Putamen (tissue), 1 donor: ENCODE results near the gene ASB13.

Source experiments
- DNase-seq: peaks from one replicate; pipeline ENCODE4 v3.0.0-alpha.2; 2016; ENCODE audit warnings: low spot score

Gene ASB13, protein sequence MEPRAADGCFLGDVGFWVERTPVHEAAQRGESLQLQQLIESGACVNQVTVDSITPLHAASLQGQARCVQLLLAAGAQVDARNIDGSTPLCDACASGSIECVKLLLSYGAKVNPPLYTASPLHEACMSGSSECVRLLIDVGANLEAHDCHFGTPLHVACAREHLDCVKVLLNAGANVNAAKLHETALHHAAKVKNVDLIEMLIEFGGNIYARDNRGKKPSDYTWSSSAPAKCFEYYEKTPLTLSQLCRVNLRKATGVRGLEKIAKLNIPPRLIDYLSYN

GRCh38 chr10:5666008-5666840, at the start of gene ASB13:
Gene ASB13, minus strand, starts transcription at chr10:5666595. Its CDS starts 44 bp downstream, at chr10:5666551.
- DNase-seq, result peak; percentile 68

DNA sequence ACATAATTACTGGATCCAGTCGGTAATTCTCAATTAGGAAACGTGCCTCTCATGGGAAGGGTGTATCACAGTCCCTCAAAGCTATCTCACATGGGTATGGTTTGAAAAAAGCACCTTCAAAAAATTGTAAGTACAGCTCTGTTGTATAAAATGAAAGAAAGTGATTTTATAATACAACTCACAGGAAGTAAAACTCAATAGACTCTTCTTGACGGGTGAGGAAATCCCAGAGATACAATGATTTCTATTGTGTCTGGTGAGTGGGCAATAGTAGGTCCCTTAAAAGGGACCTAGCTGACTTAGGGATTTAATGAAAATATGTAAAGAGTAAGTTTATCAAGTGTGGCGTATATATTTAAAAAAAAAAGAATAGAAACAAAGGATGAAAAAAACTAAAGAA, 45.2 kb upstream of the ASB13 start:
- DNase-seq, result no peak

GRCh38 chr10:5710859-5711258, 44.5 kb upstream of the ASB13 start:
- no peak for DNase-seq

DNA sequence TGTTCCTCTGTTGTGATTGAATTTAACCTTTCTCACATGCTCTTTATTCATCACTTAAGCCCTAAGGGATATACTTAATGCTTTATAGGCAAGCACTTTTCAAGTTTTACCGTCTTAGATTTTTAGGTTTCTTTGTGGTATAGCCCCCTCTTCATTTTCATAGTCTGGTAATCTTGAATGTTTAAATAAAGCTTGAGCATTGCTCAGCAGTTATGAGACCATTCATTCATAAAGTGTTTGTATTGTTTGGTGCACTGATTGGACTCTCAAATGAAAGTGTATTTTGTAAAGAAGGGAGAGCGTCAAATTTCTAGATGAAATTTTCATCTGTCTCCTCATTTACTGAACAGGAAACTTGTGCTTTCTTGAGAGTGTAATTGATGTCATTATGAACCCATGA, 43.5 kb upstream of the ASB13 start:
- no peak for DNase-seq

DNA sequence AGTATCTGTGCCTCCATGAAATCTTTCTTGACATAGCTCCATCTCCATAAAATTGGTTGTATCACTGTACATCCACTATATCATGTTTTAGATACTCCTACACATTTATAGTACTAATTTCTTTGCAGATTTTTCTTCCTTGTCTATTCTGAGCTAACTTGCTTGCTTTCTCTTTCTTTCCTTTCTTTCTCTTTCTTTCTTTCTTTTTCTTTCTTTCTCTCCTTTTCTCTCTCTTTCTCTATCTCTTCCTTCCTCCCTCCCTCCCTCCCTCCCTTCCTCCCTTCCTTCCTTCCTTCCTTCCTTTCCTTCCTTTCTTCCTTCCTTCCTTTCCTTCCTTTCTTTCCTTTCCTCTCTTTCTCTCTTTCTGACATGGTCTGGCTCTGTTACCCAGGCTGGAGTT, 42.0 kb upstream of the ASB13 start:
- no peak for DNase-seq

GRCh38 chr10:5698062-5698461, 31.7 kb upstream of the ASB13 start:
- DNase-seq, result no peak

GRCh38 chr10:5697342-5697741, 30.9 kb upstream of the ASB13 start:
- no peak for DNase-seq

DNA sequence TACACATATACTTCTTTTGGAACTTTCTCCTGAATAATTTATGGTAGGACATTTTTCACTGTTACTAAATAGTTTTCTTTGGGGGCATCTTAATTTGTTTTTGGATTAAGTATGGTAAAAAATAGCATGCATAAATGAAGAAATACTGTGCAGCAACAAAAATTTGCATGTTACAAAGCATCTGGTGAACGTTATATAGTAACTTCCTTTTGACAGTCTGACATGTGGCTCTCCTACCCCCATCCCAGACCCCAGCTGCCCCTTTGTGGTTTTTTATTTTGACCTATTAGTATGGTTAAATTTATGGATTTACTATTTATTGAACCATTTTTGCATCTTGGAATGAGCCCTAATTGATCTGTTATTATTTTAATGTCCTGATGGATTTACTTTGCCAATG, 28.2 kb upstream of the ASB13 start:
- no peak for DNase-seq

DNA sequence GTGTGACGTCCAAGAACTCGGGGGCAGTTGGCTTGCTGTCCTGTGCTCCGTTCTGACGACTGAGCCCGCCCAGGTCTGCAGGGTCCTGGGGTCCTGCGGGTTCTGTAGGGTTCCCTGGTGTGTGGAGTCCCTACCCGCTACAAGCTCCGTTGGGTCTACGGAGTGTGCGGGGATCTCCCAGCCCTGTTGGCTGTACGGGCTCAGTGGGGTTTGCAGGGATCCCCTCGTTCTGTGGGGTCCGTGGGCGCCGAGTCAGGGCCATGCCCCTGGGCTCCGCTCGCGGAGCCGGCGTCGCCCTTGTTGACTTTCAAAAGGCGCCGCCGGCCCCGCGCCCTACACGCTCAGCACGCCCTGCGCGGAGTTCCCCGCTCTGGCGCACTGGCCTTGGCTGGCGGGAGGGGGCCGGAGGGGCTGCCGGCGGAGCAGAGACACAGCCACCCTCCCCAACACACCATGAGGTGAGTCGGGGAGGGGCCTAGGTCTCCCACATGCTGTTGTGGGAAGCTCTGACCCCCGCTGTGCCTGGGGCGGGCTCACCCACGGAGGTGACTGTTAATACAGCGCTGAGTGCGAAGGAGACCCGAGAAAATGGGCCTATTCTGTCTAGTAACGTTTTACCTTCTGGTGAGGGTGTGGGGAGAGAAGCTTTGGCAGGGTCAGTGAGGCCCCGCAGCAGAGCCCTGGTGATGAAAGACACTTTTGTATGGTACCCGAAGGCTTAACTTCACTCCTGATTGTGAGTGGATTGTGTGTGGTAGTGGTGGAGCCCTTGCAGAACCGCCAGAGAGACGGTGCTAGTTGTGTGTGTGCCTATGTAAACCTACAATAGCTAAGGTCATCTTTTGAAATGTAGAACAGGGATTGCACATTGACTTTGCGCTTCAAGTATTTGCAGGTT, 26.3 kb upstream of the ASB13 start:
- no peak for DNase-seq

- no peak for DNase-seq
Measured at GRCh38 chr10:5691786-5692185, 25.4 kb upstream of the ASB13 start.

DNA sequence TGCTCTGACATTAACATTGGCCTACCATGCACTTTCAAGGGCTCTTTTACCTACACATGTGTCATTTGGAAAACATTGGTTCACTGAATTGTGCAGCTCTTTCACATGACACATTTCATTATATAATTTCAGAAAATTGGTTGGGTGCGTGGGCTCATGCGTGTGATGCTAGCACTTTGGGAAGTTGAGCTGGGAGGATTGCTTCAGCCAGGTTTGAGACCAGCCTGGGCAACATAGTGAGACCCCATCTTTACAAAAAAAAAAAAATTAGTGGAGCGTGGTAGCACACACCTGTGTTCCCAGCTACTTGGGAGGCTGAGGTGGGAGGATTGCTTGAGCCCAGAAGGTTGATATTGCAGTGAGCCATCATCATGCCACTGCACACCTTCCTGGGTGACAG, 22.2 kb upstream of the ASB13 start:
- no peak for DNase-seq

GRCh38 chr10:5685764-5686240, 19.4 kb upstream of the ASB13 start:
- no peak for DNase-seq

- DNase-seq, result peak; percentile 69
Measured at GRCh38 chr10:5684971-5685763, 18.8 kb upstream of the ASB13 start.

DNA sequence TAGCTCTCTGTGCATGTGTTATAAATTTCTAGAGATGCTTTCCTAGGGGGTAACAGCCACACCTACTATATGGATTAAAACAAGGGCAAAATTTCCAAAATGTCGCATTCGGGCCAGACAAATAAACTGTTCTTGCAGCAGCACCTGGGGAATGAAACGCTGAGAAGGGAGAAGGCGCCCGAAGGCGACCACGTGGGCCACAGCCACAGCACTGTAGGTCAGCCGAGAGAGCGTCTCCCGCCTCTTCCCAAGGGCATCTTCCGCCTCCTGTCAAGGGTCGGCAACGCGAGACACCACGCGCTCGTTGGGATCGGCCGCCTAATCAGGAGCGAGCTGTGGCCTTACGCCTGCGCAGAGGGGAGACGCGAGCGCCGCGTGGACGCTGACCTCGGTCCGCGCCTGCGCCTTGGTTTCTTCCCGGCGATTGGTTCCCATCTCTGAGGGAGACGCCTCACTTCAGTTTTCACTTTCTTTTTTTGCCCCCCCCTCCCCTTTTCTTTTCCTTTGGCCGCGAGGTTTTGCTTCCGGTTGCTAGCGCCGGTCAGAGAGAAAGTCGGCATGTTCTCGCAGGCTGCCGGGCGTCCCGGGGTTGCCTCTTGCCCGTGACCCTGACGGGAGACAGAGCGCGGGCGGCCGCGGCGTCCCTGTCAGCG, 18.0 kb upstream of the ASB13 start, which contains the start of gene TASOR2:
Gene TASOR2 (plus strand): TSS at position 521 of the 653 bp plus-strand sequence. CDS start 35,805 bp downstream, outside the sequence.
- peak; percentile 97 for DNase-seq

GRCh38 chr10:5683065-5683464, 16.7 kb upstream of the ASB13 start:
- no peak for DNase-seq

DNA sequence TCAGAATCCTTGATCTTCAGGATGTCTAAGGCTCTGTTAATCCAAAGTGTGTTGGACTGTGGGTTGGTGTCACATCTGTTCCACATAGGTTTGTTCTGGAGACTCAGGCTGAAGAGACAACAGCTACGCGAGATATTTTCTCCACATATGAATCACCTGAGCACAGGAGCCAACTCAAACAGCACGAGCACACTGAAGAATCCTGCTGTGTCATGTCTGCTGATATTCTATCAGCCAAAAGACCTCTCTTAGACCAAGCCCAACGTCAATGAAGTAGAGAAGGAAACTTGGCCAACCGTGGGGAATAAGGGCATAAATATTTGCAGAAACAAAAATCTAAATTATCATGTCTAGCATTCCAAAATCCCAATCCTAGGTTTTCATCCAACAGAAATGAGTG, 15.5 kb upstream of the ASB13 start:
- DNase-seq, result no peak

- no peak for DNase-seq
Measured at GRCh38 chr10:5679606-5680005, 13.2 kb upstream of the ASB13 start.

DNA sequence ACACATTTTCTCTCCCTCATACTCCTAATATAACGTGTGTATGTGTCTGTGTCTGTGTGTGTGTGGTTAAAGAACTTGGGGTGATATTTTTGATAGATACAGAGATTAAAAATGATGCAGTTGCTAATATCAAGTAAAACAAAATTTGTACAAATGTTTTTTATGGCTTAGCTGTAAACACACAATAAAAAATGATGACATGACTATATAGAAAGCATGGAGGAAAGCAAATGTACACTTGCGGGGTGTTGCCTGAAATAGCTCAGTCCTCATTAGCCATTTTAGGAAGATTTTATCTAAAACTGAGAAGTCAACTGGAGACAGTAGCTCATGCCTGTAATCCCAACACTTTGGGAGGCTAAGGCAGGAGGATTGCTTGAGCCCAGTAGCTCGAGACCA, 12.6 kb upstream of the ASB13 start:
- no peak for DNase-seq

- DNase-seq, result no peak
Measured at GRCh38 chr10:5678397-5679036, 12.1 kb upstream of the ASB13 start.

GRCh38 chr10:5670662-5671375, 4.4 kb upstream of the ASB13 start:
- no peak for DNase-seq
